Adrenal gland (tissue), 5 donors: ENCODE data around the gene AASDH.

ENCODE experiments used
- CTCF ChIP-seq, 6 experiments: fragments of 450-650 bp in 4 of 6; fragments of 200-600 bp in 2 of 6; sonication (generic) in 1 of 6; IDR thresholded peaks; 1 replicate in 5 of 6; 2 replicates in 1 of 6; pipeline versions ENCODE4 v1.5.1 to v1.8.0; 2016 to 2021; ENCODE audit warnings: antibody characterized with exemption in 6 of 6, mild to moderate bottlenecking in 2 of 6, moderate library complexity in 1 of 6
- POLR2A ChIP-seq, 2 donors: fragments of 450-650 bp; IDR thresholded peaks; one replicate each; pipeline ENCODE4 v1.6.1; 2017; ENCODE audit warnings: antibody characterized with exemption in 2 of 2, mild to moderate bottlenecking in 2 of 2, moderate library complexity in 1 of 2
- donor health status: DM: no; HTN: no; CAD: no.

GRCh38 chr4:56356650-56357049 is 30.6 kb downstream of the AASDH start:
- TF ChIP-seq CTCF (IDR thresholded peaks at IDR 0.05) (no peak), POLR2A (IDR thresholded peaks at IDR 0.05) (no peak)
